GM10248 (cell line): ENCODE results near the gene ADGRL1.

ENCODE experiments used
- CTCF ChIA-PET: fragments of 300-600 bp; sonication (Branson Sonifier 250); formaldehyde crosslinking; extraction: SDS; loops from one replicate; lab custom pipeline; 2021; ENCODE audit warnings: antibody characterized with exemption; lab: Yijun Ruan, JAX
- POLR2A ChIA-PET: fragments of 350-650 bp; sonication (Branson Sonifier 250); formaldehyde crosslinking; extraction: SDS; loops from one replicate; lab custom pipeline; 2020; ENCODE audit warnings: antibody characterized with exemption; lab: Yijun Ruan, JAX
- DNase-seq: peaks from one replicate; pipeline ENCODE4 v3.0.0; 2012; ENCODE audit errors: extremely low spot score
- TF ChIP-seq, protein P1 (sequence below): IDR thresholded peaks from 2 replicates; pipeline ENCODE4 v1.5.1; 2012; ENCODE audit warnings: mild to moderate bottlenecking, low read depth; ENCODE audit errors: extremely low read depth, missing control alignments, control extremely low read depth

The ADGRL1 gene

GRCh38 chr19:14177496-14178074 lies 28.4 kb downstream of the ADGRL1 start:
- no peak for DNase-seq
- TF ChIP-seq, protein P1, sequence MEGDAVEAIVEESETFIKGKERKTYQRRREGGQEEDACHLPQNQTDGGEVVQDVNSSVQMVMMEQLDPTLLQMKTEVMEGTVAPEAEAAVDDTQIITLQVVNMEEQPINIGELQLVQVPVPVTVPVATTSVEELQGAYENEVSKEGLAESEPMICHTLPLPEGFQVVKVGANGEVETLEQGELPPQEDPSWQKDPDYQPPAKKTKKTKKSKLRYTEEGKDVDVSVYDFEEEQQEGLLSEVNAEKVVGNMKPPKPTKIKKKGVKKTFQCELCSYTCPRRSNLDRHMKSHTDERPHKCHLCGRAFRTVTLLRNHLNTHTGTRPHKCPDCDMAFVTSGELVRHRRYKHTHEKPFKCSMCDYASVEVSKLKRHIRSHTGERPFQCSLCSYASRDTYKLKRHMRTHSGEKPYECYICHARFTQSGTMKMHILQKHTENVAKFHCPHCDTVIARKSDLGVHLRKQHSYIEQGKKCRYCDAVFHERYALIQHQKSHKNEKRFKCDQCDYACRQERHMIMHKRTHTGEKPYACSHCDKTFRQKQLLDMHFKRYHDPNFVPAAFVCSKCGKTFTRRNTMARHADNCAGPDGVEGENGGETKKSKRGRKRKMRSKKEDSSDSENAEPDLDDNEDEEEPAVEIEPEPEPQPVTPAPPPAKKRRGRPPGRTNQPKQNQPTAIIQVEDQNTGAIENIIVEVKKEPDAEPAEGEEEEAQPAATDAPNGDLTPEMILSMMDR = no peak
- CTCF ChIA-PET = no interaction called here
- POLR2A ChIA-PET = no interaction called here

DNA sequence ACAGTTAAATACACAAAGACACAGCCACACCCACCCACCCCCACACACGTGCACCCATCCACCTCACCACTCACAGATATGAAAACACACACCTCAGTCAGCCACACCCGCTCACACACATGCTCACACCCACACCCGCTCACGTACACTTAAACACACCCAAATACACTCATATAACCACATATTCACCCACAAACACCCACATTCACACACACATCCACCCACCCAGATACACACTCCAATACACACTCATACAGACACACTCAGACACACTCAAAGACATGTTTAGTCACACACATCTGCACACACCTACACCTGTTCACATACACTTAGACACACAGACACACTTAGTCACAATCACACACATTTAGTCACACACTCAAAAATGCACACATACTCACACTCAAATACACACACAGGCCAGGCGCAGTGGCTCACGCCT lies 30.6 kb downstream of the ADGRL1 start:
- TF ChIP-seq, protein P1 = no peak
- no peak for DNase-seq
- ChIA-PET POLR2A (no interaction called here), CTCF (interaction anchor here (1.2 to 1.3 kb wide), 2 partner anchors 39 kb away, joined by 3 to 4 read pairs; partner anchors contain the start of gene ASF1B)

DNA sequence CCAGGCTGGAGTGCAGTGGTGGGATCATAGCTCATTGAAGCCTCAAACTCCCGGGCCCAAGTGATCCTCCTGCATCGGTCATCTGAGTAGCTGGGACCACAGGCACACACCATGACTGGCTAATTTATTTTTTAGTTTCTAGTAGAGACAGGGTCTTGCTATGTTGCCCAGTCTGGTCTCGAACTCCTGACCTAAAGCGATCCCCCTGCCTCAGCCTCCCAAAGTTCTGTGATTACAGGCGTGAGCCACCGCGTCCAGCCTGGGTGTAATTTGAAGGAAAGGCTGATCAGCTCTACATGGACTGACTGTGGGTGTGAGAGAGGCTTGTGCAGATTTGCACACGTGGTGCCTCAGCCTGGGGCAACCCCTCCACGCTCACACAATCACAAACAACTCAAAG lies 31.1 kb downstream of the ADGRL1 start:
- TF ChIP-seq, protein P1 = no peak
- DNase-seq = no peak
- ChIA-PET POLR2A (no interaction called here), CTCF (interaction anchor here (1.2 to 1.3 kb wide), 2 partner anchors 38 to 173 kb away, joined by 3 read pairs; partner anchors contain the start of gene ASF1B)

GRCh38 chr19:14168993-14169392 lies 37.0 kb downstream of the ADGRL1 start:
- DNase-seq = no peak
- TF ChIP-seq, protein P1 = no peak
- POLR2A ChIA-PET = interaction anchor here (0.6 kb wide), 1 partner anchor 134 kb away, joined by 3 read pairs; no protein-coding TSS in a partner anchor
- CTCF ChIA-PET = no interaction called here

- CTCF ChIA-PET = interaction anchor here (0.9 kb wide), 1 partner anchor 31 kb away, joined by 3 read pairs; no protein-coding TSS in a partner anchor
- TF ChIP-seq, protein P1 = no peak
- no peak for DNase-seq
- POLR2A ChIA-PET = no interaction called here
Observed at GRCh38 chr19:14168259-14168972, 37.6 kb downstream of the ADGRL1 start.

DNA sequence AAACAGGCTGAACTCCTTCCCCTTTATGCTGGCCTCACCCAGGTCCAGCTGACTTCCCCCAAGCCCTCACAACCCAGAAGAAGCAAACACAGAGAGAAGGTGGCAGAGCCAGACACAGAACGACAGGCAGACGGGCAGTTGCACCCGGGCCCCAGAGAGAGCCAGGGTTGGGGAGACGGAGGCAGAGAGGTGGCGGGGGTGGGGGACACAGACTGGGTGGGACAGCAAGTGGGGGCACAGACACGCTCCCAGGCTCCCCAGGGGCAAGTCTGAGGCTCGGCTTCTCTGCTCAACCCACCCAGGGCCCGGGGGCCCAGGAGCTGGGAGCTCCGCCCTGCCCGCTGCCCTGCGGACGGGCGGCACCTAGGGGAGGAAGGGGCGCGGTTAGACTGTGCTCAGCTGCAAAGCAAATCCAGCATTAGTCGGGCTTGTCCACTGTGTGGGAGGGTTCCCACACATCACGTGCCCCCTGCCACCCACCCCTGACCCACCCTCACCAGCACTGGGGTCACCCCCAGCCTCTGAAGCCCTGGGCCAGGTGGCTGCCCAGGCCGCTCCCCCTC lies 38.3 kb downstream of the ADGRL1 start:
- TF ChIP-seq, protein P1 = no peak
- CTCF ChIA-PET = interaction anchor here (0.9 kb wide), 1 partner anchor 31 kb away, joined by 3 read pairs; no protein-coding TSS in a partner anchor
- DNase-seq = no peak

More for the DNA sequence above, 38.3 kb downstream of the ADGRL1 start:
- POLR2A ChIA-PET = no interaction called here
